ENCODE results near the gene PLA2R1.

PLA2R1 gene

DNA sequence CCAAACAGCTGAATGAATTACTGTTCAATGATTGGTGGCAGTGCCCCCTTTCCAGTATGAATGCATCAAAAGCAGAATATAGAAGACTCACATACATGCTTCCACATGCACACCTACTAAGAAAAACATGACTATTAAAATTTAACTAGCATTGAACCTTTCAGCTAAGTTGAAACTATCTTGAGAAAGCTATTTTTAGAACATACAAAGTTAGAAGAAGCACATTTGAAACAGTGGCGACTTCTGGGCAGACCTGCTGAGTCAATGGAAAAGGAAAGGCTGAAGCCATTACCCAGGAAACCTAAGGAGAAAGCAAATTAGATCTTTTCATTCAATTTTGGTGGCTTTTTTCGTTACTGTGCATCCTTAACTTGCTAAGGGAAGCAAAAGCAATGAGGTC, 55.9 kb downstream of the PLA2R1 start:
- 0 out of 2 replicates have a peak, but pooled peaks cover 2% of the 10 kb centered on the region for H3K27me3 ChIP-seq (ENCODE audit: control insufficient read depth, low read length)
- H3K9me3 ChIP-seq (ENCODE audit: control insufficient read depth, insufficient read depth, low read length), result no peaks in the 10 kb centered on the region
- H3K4me2 ChIP-seq (ENCODE audit: low read length), result no peak overlapping the region
- no peak overlapping the region for H3K4me3 ChIP-seq (ENCODE audit: low read length)
- H3K36me3 ChIP-seq (ENCODE audit: control insufficient read depth, low read length), result no peaks in the 10 kb centered on the region
- H3K9me2 ChIP-seq (replicated peaks; ENCODE audit: control insufficient read depth, low read length), result no peaks in the 10 kb centered on the region
- H3K4me1 ChIP-seq (ENCODE audit: control insufficient read depth, low read length), result no peaks in the 10 kb centered on the region
- H4K20me1 ChIP-seq (ENCODE audit: control insufficient read depth, insufficient read depth, low read depth, low read length), result no peaks in the 10 kb centered on the region
- H3F3A ChIP-seq (ENCODE audit: control insufficient read depth, insufficient read depth), result no peaks in the 10 kb centered on the region
- TF ChIP-seq, protein P1, sequence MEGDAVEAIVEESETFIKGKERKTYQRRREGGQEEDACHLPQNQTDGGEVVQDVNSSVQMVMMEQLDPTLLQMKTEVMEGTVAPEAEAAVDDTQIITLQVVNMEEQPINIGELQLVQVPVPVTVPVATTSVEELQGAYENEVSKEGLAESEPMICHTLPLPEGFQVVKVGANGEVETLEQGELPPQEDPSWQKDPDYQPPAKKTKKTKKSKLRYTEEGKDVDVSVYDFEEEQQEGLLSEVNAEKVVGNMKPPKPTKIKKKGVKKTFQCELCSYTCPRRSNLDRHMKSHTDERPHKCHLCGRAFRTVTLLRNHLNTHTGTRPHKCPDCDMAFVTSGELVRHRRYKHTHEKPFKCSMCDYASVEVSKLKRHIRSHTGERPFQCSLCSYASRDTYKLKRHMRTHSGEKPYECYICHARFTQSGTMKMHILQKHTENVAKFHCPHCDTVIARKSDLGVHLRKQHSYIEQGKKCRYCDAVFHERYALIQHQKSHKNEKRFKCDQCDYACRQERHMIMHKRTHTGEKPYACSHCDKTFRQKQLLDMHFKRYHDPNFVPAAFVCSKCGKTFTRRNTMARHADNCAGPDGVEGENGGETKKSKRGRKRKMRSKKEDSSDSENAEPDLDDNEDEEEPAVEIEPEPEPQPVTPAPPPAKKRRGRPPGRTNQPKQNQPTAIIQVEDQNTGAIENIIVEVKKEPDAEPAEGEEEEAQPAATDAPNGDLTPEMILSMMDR (IDR thresholded peaks at IDR 0.05; ENCODE audit: low read depth, low read length, poor library complexity, severe bottlenecking), result no peak
- TF ChIP-seq EZH2phosphoT487 (IDR thresholded peaks at IDR 0.05; ENCODE audit: borderline replicate concordance, low read length), result no peak
- no peak overlapping the region for H3K27ac ChIP-seq (ENCODE audit: low read depth, low read length)
- H3K79me2 ChIP-seq (ENCODE audit: control insufficient read depth, low read length), result no peaks in the 10 kb centered on the region

DNA sequence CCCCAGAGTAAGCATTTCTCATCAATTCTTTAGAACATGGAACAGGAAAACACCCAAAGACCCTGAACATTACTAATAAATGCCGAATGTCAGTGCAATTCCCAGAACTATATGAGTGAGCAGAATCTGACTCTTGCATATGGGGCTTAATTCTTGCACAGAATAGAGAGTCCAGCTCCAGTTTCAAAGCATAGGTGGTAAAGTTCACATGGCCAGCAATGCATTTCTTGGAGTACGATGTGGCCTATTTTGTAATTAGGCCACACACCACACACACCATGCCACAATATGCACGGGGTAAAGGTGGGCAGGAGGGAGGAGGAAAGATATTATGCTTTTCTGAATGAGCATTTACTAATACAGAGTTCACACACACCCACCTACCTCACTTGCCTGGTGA, 56.5 kb downstream of the PLA2R1 start:
- Histone ChIP-seq H3K27ac (ENCODE audit: low read depth, low read length) (no peak overlapping the region), H3K4me2 (ENCODE audit: low read length) (no peak overlapping the region)

DNA sequence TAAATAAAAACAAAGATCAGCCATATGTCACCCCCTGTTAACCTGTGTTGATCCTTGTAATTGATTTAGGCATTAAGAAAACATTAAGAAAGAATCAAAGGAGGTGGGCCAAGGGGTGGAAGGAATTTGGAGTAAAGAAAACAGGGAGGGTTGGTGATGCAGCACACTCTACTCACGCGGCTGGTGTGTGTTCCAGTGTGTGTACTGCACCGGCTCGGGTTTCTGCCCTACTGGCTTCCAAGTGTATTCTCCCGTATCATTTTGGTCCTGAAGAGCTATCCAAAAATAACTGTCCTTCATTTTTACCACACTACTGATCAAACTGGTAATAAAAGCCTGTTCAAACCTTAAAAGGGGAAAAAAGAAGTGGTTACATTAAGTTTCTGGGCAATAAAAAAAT, 56.9 kb downstream of the PLA2R1 start:
- Histone ChIP-seq H4K20me1 (ENCODE audit: control insufficient read depth, insufficient read depth, low read depth, low read length) (no peaks in the 10 kb centered on the region), H3K4me3 (ENCODE audit: low read length) (no peak overlapping the region), H3K27me3 (ENCODE audit: control insufficient read depth, low read length) (0 out of 2 replicates have a peak, but pooled peaks cover 2% of the 10 kb centered on the region), H3K36me3 (ENCODE audit: control insufficient read depth, low read length) (no peaks in the 10 kb centered on the region), H3K4me2 (ENCODE audit: low read length) (no peak overlapping the region), H3K79me2 (ENCODE audit: control insufficient read depth, low read length) (no peaks in the 10 kb centered on the region), H3K4me1 (ENCODE audit: control insufficient read depth, low read length) (no peaks in the 10 kb centered on the region), H3F3A (ENCODE audit: control insufficient read depth, insufficient read depth) (no peaks in the 10 kb centered on the region), H3K9me3 (ENCODE audit: control insufficient read depth, insufficient read depth, low read length) (no peaks in the 10 kb centered on the region), H3K9me2 (replicated peaks; ENCODE audit: control insufficient read depth, low read length) (no peaks in the 10 kb centered on the region), H3K27ac (ENCODE audit: low read depth, low read length) (no peak overlapping the region)
- no peak for TF ChIP-seq EZH2phosphoT487 (IDR thresholded peaks at IDR 0.05; ENCODE audit: borderline replicate concordance, low read length)
- TF ChIP-seq, protein P1 (IDR thresholded peaks at IDR 0.05; ENCODE audit: low read depth, low read length, poor library complexity, severe bottlenecking), result no peak

More for the DNA sequence above, 56.5 kb downstream of the PLA2R1 start:
- no peaks in the 10 kb centered on the region for H4K20me1 ChIP-seq (ENCODE audit: control insufficient read depth, insufficient read depth, low read depth, low read length)
- no peaks in the 10 kb centered on the region for H3K79me2 ChIP-seq (ENCODE audit: control insufficient read depth, low read length)
- H3K4me3 ChIP-seq (ENCODE audit: low read length), result no peak overlapping the region
- H3K9me3 ChIP-seq (ENCODE audit: control insufficient read depth, insufficient read depth, low read length), result no peaks in the 10 kb centered on the region
- H3K9me2 ChIP-seq (replicated peaks; ENCODE audit: control insufficient read depth, low read length), result no peaks in the 10 kb centered on the region
- no peaks in the 10 kb centered on the region for H3K4me1 ChIP-seq (ENCODE audit: control insufficient read depth, low read length)
- H3K27me3 ChIP-seq (ENCODE audit: control insufficient read depth, low read length), result 0 out of 2 replicates have a peak, but pooled peaks cover 2% of the 10 kb centered on the region
- no peak for TF ChIP-seq EZH2phosphoT487 (IDR thresholded peaks at IDR 0.05; ENCODE audit: borderline replicate concordance, low read length)
- TF ChIP-seq, protein P1 (IDR thresholded peaks at IDR 0.05; ENCODE audit: low read depth, low read length, poor library complexity, severe bottlenecking), result no peak
- H3K36me3 ChIP-seq (ENCODE audit: control insufficient read depth, low read length), result no peaks in the 10 kb centered on the region
- no peaks in the 10 kb centered on the region for H3F3A ChIP-seq (ENCODE audit: control insufficient read depth, insufficient read depth)
